GM12873 (cell line): ENCODE measurements around the gene CCN6.
A peak's percentile ranks its signal among the peaks of the same experiment; 100 is the strongest.

Experiments
- TF ChIP-seq, protein P1 (sequence below): IDR thresholded peaks from 2 replicates; pipeline ENCODE4 v1.5.1; 2012; ENCODE audit warnings: low read depth, mild to moderate bottlenecking, moderate library complexity, low read length, control low read depth; ENCODE audit not compliant: insufficient read depth; ENCODE audit errors: missing control alignments

The CCN6 gene

DNA sequence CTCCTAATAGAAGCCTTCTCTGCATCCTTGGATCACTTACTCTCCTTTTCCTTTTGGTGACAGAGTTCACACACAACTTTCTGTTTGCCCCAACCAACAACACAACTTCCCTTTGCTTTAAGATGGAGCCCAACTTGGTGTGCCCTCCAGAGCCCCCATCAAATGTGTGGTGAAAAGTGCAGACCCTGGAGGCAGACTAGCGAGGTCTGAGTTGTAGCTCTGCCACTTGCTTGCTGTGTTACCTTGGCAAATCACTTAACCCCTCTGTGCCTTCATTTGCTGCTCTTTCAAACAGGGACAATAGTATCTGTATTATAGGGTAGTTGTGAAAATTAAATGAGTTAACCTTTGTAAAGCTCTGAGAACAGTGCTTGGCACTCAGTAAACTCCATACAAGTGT is 34.3 kb upstream of the CCN6 start:
- TF ChIP-seq, protein P1, sequence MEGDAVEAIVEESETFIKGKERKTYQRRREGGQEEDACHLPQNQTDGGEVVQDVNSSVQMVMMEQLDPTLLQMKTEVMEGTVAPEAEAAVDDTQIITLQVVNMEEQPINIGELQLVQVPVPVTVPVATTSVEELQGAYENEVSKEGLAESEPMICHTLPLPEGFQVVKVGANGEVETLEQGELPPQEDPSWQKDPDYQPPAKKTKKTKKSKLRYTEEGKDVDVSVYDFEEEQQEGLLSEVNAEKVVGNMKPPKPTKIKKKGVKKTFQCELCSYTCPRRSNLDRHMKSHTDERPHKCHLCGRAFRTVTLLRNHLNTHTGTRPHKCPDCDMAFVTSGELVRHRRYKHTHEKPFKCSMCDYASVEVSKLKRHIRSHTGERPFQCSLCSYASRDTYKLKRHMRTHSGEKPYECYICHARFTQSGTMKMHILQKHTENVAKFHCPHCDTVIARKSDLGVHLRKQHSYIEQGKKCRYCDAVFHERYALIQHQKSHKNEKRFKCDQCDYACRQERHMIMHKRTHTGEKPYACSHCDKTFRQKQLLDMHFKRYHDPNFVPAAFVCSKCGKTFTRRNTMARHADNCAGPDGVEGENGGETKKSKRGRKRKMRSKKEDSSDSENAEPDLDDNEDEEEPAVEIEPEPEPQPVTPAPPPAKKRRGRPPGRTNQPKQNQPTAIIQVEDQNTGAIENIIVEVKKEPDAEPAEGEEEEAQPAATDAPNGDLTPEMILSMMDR = no peak

DNA sequence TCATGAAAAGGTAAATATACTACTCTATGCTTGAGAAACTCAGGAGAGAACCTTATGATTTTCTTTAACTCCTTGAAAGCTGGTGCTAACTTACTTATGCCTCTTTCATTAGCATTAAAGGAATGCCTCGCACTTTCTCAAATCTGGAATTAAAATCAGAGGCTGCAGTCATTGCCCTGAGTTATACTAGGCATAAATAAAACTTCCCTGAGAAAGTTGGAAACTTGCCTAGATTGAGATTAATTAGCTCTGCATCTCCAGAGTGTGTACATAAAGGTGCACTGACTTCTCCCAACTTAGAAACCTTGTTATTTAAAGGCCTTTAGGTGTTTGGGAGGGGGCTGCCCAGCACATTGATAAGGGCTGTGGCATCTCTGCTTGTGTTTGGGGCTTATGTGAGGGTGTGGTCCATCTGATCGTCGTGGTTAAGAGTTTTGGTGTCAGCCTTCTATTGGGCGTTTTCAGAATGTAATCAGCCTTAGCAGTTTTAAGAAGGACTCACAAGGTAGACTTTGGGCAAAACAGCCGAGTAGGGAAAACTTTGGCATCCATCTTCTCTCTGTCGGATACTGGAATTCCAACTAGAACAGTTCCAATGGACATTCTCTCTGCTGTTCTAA is 32.1 kb upstream of the CCN6 start:
- TF ChIP-seq, protein P1 = no peak

DNA sequence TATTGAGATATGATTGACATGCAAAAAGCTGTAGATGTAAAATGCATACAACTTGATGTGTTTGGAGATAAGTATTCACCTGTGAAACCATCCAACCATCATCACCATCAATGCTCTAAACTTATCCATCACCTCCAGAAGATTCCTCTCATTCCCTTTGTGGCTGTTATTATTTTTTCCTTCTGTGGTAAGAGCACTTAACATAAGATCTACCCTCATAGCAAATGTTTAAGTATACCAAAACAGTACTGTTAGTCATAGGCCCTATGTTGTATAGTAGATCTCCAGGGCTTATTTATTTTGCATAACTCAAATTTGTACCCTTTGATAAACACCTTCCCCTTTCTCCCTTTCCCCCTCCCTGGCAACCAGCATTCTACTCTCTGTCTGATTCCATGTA is 31.2 kb upstream of the CCN6 start:
- TF ChIP-seq, protein P1 = no peak

DNA sequence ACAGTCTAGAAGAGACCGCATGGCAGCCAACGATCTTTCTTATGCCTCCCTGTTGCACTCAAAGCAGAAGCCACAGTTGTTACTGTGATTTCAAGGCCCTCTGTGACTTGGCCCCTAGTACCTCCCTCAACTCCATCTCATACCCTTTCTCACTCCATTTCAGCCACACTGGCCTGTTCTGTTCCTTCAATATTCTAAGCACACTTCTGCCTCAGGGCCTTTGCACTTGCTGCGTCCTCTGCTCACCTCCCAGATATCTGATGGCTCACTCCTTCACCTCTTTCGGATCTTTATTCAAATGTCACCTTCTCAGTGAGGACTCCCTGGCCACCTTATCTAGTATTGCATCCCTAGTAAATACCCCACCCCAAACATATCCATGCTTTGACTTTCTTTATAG is 29.4 kb upstream of the CCN6 start:
- TF ChIP-seq, protein P1 = no peak

DNA sequence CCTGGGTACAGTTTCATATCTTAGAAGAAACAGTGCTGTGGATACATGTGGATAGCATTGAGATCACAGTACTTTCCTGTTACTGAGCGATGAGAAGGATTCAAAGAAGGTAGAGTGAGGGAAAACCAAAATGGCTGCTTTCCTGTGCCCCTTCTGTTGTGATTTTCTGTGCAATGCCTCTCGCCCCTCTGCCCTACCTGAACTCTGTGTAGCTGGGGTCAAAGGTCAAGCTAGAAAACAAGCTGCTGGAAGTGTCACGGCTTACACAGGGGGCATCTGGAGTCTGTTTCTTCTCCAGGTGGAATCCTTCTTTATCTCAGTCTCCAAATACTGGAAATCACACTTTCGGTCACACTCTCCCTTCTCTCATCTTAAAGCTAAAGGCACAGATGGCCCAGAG is 27.0 kb upstream of the CCN6 start:
- TF ChIP-seq, protein P1 = no peak

DNA sequence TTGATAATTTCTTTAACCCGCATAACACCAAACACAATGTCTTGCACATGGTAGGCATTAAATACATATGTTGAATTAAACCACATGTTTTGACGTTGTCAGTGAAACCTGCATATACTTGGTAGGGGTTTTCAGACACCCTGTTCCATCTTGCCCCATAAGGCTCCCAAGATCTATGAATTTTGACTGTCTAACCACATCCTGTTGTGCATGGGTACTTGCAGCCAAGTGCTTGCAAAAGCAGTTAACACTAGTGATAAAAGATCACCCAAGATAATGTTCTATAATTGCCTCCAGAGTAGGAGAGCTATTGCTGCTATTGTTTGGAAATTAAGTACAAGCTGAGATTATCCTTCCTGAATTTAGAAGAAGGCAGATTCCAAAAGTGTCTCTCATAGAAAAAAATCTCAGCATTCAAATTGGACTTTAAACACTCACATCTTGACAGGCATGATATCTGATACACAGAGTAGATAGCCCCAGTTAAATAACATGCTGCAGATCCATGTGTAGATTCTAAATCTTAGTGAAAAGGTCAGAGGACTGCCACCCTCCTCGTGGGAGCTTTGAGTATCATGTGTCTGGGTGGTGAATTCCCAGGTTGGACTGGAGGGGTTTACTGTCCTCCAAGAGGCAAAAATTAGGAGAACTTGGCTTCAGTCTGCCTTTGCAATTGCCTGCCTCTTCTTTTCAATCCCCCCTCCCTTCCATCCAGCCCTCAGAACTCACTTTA is 25.8 kb upstream of the CCN6 start:
- TF ChIP-seq, protein P1 = no peak

DNA sequence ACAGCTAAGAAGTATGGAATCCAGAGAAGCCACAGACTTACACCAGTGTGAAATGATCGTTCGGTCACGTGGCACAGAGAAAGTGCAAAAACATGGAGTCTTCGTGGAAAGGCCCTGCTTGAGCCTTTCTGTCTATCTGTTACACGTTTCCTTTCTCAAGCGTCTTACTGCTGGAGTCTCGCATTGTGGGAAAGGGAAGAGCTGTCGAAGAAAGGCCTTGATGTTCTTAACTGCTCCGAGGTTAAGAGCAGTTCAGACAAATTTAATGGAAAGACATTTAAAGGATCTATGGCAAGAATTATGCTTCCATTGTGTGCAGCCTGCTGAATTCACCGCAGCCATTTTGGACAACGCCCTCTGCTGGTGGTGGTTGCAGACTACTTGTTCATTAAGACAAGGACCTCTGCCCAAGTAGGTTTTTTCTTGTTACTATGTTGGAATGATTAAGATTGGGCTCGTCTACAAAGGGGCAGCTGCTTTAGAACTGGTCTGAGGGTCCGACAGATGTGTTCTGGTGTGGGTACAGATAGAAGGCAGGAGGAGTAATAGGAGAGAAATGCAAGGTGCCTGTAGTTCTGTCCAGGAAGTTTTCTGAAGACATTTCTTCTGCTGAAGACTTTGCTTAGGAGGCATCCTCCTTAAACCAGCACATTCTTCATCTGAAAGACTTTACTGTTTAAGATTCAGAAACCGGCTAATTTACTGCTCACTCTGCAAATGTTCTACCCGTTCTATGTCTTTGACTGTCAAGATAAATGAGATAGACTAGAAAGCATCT is 24.7 kb upstream of the CCN6 start:
- TF ChIP-seq, protein P1 = peak; percentile 85
